Omental fat pad (tissue), 4 donors: ENCODE measurements around the gene DCAF6. TPM values are rescaled to one million over a fixed set of nuclear protein-coding genes. Genes with fewer than 3 reads are reported as not detected.
"Not testable (repeated sequence)": the region's sequence is repeated elsewhere in the genome, so short reads cannot be mapped to it uniquely, and the experiment has no call there.

Source experiments
- ATAC-seq: fragments of 150-250 bp; one replicate; pipeline ENCODE4 v1.9.1; 2016; ENCODE audit warnings: mild to moderate bottlenecking, moderate library complexity; ENCODE audit not compliant: low FRiP score
- DNase-seq: peaks from one replicate; pipeline ENCODE4 v3.0.0-alpha.2; 2019; ENCODE audit warnings: low spot score
- total RNA-seq, 4 donors: library from RNA; depleted of rRNA; stranded (reverse); fragments of >200 nt; gene quantifications; one replicate each; pipeline ENCODE4 v1.1.0, GENCODE V29; 2016
- TF ChIP-seq, protein P1 (sequence below), 3 donors: fragments of 450-650 bp; IDR thresholded peaks; one replicate each; pipeline ENCODE4 v1.5.1; 2016 to 2017; ENCODE audit warnings: antibody characterized with exemption in 3 of 3, mild to moderate bottlenecking in 3 of 3, moderate library complexity in 2 of 3

The DCAF6 gene
- total RNA-seq, 4 donors from 2014 or later = 57.2 to 98.4 (median 75.5) TPM

- no peak for DNase-seq
- TF ChIP-seq, protein P1, sequence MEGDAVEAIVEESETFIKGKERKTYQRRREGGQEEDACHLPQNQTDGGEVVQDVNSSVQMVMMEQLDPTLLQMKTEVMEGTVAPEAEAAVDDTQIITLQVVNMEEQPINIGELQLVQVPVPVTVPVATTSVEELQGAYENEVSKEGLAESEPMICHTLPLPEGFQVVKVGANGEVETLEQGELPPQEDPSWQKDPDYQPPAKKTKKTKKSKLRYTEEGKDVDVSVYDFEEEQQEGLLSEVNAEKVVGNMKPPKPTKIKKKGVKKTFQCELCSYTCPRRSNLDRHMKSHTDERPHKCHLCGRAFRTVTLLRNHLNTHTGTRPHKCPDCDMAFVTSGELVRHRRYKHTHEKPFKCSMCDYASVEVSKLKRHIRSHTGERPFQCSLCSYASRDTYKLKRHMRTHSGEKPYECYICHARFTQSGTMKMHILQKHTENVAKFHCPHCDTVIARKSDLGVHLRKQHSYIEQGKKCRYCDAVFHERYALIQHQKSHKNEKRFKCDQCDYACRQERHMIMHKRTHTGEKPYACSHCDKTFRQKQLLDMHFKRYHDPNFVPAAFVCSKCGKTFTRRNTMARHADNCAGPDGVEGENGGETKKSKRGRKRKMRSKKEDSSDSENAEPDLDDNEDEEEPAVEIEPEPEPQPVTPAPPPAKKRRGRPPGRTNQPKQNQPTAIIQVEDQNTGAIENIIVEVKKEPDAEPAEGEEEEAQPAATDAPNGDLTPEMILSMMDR (IDR thresholded peaks at IDR 0.05) = no peak
- no peak for ATAC-seq
Observed at GRCh38 chr1:168035345-168035744, 98.9 kb downstream of the DCAF6 start.

GRCh38 chr1:168042362-168042761 lies 105.9 kb downstream of the DCAF6 start:
- TF ChIP-seq, protein P1 (IDR thresholded peaks at IDR 0.05) = no peak
- no peak for ATAC-seq
- DNase-seq = no peak

- TF ChIP-seq, protein P1 (IDR thresholded peaks at IDR 0.05) = no peak
- ATAC-seq (no peak), DNase-seq (no peak)
Observed at GRCh38 chr1:168045311-168045710, 108.8 kb downstream of the DCAF6 start.

- TF ChIP-seq, protein P1 (IDR thresholded peaks at IDR 0.05) = no peak
- no peak for ATAC-seq
- DNase-seq = no peak
Observed at GRCh38 chr1:168050307-168050706, 113.8 kb downstream of the DCAF6 start.

- DNase-seq (no peak), ATAC-seq (no peak)
- TF ChIP-seq, protein P1 (IDR thresholded peaks at IDR 0.05) = no peak
Observed at GRCh38 chr1:168050880-168051279, 114.4 kb downstream of the DCAF6 start.

GRCh38 chr1:168053681-168054080 lies 117.2 kb downstream of the DCAF6 start:
- ATAC-seq = no peak
- TF ChIP-seq, protein P1 (IDR thresholded peaks at IDR 0.05) = no peak
- DNase-seq = no peak

GRCh38 chr1:168054117-168054516 lies 117.6 kb downstream of the DCAF6 start:
- DNase-seq (no peak), ATAC-seq (no peak)
- TF ChIP-seq, protein P1 (IDR thresholded peaks at IDR 0.05) = no peak

- DNase-seq, ATAC-seq: not testable (repeated sequence)
Observed at GRCh38 chr1:168056152-168056551, 119.7 kb downstream of the DCAF6 start.
